Measurements from ENCODE around the gene ZNF485.

DNA sequence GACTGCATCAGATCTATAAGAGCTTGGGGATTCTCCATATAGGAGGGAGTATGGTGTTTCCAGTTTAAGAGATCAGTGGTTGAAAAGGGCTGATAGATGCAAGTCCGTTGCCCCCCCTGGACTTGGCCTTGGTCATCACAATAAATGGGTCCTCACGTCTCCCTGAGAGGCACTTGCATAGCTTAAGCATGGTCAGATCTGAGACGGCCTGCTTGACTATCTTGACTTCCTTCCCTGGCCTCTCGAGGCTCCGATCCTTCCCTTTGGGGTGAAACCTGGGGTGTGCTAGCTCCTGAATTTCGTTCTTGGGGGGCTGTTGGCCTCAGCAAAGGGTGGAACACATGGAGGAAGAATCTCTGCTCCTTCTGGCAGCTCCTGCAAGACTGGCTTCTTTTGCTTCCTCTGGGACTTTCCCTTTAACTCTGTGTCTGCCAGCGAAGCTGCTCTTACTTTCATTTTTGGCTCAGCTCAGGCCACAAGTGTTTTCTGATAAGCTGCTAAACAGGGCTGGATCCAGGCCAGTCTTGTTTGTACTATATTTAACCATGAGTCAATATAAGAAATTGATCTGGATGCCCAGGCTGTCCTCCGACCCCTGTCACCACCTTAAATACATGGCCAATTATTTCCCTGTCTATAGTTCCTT is 11.2 kb upstream of the ZNF485 start:
- TF ChIP-seq, protein P1, sequence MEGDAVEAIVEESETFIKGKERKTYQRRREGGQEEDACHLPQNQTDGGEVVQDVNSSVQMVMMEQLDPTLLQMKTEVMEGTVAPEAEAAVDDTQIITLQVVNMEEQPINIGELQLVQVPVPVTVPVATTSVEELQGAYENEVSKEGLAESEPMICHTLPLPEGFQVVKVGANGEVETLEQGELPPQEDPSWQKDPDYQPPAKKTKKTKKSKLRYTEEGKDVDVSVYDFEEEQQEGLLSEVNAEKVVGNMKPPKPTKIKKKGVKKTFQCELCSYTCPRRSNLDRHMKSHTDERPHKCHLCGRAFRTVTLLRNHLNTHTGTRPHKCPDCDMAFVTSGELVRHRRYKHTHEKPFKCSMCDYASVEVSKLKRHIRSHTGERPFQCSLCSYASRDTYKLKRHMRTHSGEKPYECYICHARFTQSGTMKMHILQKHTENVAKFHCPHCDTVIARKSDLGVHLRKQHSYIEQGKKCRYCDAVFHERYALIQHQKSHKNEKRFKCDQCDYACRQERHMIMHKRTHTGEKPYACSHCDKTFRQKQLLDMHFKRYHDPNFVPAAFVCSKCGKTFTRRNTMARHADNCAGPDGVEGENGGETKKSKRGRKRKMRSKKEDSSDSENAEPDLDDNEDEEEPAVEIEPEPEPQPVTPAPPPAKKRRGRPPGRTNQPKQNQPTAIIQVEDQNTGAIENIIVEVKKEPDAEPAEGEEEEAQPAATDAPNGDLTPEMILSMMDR (conservative IDR thresholded peaks at IDR 0.05): no peak
- no peak for TF ChIP-seq ZFX (IDR thresholded peaks at IDR 0.05)

Measured in C4-2B (cell line).